GM12892 (cell line): ENCODE results near the gene MTHFD1L.

Source experiments
- POLR2A ChIP-seq: IDR thresholded peaks from 2 replicates; pipeline ENCODE4 v1.6.1; 2011; ENCODE audit warnings: low read depth, low read length, control low read depth
- POLR2AphosphoS5 ChIP-seq: IDR thresholded peaks from 2 replicates; pipeline ENCODE4 v1.6.1; 2011; ENCODE audit warnings: low read depth, low read length, control low read depth
- TAF1 ChIP-seq: IDR thresholded peaks from 2 replicates; pipeline ENCODE4 v1.6.1; 2011; ENCODE audit warnings: low read depth, mild to moderate bottlenecking, control low read depth, low read length, borderline replicate concordance

- no peak for TF ChIP-seq POLR2A
- TF ChIP-seq POLR2AphosphoS5, result no peak
- TF ChIP-seq TAF1, result no peak
Measured at GRCh38 chr6:151113641-151114040, 248.1 kb downstream of the MTHFD1L start.
